ENCODE data around the gene VPS54. TPM values are rescaled to one million over a fixed set of nuclear protein-coding genes. Genes with fewer than 3 reads are reported as not detected.

VPS54 gene
- total RNA-seq, 1 donor from 2014 or later: 17.7 TPM

DNA sequence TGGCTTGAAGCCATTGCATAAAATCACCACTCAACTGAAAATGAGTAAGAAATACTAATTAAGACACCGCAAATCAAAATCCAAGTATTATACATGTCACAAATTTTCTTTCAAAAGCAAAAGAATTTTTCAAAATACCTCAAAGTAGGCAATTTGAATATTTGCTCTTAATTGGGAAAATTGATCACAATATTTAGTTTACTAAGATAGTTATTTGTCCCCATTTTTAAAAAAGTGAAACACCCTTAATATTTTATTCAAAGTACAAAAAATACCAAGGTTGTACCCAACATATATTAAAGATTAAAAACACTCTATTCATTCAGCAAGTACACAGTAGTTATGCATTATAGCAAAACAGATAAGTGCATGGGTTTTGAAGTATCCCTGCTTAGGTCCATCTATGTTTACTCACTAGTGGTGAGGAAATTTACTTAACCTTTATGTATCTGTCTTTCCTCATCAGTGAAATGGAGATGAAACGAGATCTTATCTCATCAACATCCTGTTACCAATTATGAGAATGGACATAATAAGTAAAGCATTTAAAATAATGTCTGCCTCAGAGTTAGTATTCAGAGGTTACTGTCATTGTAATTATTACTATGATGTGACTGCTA is 35.1 kb downstream of the VPS54 start:
- Histone ChIP-seq H3K36me3 (ENCODE audit: control insufficient read depth, insufficient read depth, low read length) (no peaks in the 10 kb centered on the region), H3K4me3 (ENCODE audit: low read depth, low read length) (no peak overlapping the region), H3K27me3 (ENCODE audit: control insufficient read depth, insufficient read depth, low read length) (no peaks in the 10 kb centered on the region)
- TF ChIP-seq CTCF (IDR thresholded peaks at IDR 0.05; ENCODE audit: insufficient read depth, low read length, poor library complexity, severe bottlenecking): no peak
- DNase-seq (ENCODE audit: low read depth): no peak

GRCh38 chr2:63982335-63982734 is 36.9 kb downstream of the VPS54 start:
- no peak for TF ChIP-seq CTCF (IDR thresholded peaks at IDR 0.05; ENCODE audit: insufficient read depth, low read length, poor library complexity, severe bottlenecking)
- Histone ChIP-seq H3K4me3 (ENCODE audit: low read depth, low read length) (no peak overlapping the region), H3K36me3 (ENCODE audit: control insufficient read depth, insufficient read depth, low read length) (peaks cover 1% of the 10 kb centered on the region)

DNA sequence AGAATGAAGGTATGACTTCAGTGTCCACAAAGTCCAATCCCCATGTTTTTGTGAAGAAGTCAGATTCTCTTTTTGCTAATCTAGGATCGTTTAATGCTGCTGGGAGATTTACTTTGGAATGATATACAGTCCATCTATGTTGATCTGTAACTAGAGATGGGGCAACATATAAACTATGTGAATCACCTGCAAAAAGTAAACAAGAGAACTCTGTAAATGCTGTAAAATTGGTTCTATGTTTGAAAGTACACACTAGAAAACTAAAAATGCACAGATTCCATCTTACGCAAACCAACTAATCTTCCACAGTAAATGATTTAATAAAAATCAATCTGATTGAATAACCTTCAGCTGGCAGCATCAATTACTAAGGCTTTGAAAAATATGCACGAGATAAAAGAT is 37.5 kb downstream of the VPS54 start:
- Histone ChIP-seq H3K36me3 (ENCODE audit: control insufficient read depth, insufficient read depth, low read length) (peaks cover 1% of the 10 kb centered on the region), H3K27me3 (ENCODE audit: control insufficient read depth, insufficient read depth, low read length) (no peaks in the 10 kb centered on the region), H3K4me3 (ENCODE audit: low read depth, low read length) (no peak overlapping the region)
- no peak for DNase-seq (ENCODE audit: low read depth)
- TF ChIP-seq CTCF (IDR thresholded peaks at IDR 0.05; ENCODE audit: insufficient read depth, low read length, poor library complexity, severe bottlenecking): no peak

More at GRCh38 chr2:63982335-63982734, 36.9 kb downstream of the VPS54 start:
- H3K27me3 ChIP-seq (ENCODE audit: control insufficient read depth, insufficient read depth, low read length): no peaks in the 10 kb centered on the region
- no peak for DNase-seq (ENCODE audit: low read depth)

- H3K36me3 ChIP-seq (ENCODE audit: control insufficient read depth, insufficient read depth, low read length): peaks cover 1% of the 10 kb centered on the region
- TF ChIP-seq CTCF (IDR thresholded peaks at IDR 0.05; ENCODE audit: insufficient read depth, low read length, poor library complexity, severe bottlenecking): no peak
- no peak overlapping the region for H3K4me3 ChIP-seq (ENCODE audit: low read depth, low read length)
- no peak for DNase-seq (ENCODE audit: low read depth)
- no peaks in the 10 kb centered on the region for H3K27me3 ChIP-seq (ENCODE audit: control insufficient read depth, insufficient read depth, low read length)
Measured at GRCh38 chr2:63980794-63981193, 38.4 kb downstream of the VPS54 start.

- Histone ChIP-seq H3K4me3 (ENCODE audit: low read depth, low read length) (no peak overlapping the region), H3K36me3 (ENCODE audit: control insufficient read depth, insufficient read depth, low read length) (peaks cover 1% of the 10 kb centered on the region), H3K27me3 (ENCODE audit: control insufficient read depth, insufficient read depth, low read length) (no peaks in the 10 kb centered on the region)
- TF ChIP-seq CTCF (IDR thresholded peaks at IDR 0.05; ENCODE audit: insufficient read depth, low read length, poor library complexity, severe bottlenecking): no peak
- no peak for DNase-seq (ENCODE audit: low read depth)
Measured at GRCh38 chr2:63977904-63978303, 41.3 kb downstream of the VPS54 start.

DNA sequence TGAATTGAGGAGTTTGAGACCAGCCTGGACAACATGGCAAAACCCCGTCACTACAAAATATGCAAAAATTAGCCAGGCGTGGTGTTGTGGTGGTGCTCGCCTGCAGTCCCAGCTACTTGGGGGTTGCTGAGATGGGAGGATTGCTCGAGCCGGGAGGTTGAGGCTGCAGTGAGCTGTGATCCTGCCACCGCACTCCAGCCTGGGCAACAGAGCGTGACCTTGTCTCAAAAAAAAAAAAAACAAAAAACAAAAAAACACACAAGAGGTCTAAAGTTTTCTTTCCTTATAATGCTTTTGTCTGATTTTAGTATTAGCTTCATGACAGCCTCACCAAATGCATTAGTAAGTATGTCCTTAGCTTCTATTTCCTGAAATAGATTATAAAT is 43.1 kb downstream of the VPS54 start:
- no peak overlapping the region for H3K4me3 ChIP-seq (ENCODE audit: low read depth, low read length)
- no peaks in the 10 kb centered on the region for H3K27me3 ChIP-seq (ENCODE audit: control insufficient read depth, insufficient read depth, low read length)
- no peak for DNase-seq (ENCODE audit: low read depth)
- TF ChIP-seq CTCF (IDR thresholded peaks at IDR 0.05; ENCODE audit: insufficient read depth, low read length, poor library complexity, severe bottlenecking): no peak
- peaks cover 1% of the 10 kb centered on the region for H3K36me3 ChIP-seq (ENCODE audit: control insufficient read depth, insufficient read depth, low read length)

All from kidney epithelial cell (primary cell).